Articular chondrocyte of knee joint (primary cell): ENCODE results near the gene GP9. TPM values are rescaled to one million over a fixed set of nuclear protein-coding genes. Genes with fewer than 3 reads are reported as not detected.

Source experiments
- total RNA-seq: library from RNA; depleted of rRNA; stranded (reverse); fragments of >200 nt; gene quantifications from 2 replicates; pipeline ENCODE4 v1.2.3, GENCODE V29; 2012

Gene GP9
- not detected in 2 replicates for total RNA-seq

DNA sequence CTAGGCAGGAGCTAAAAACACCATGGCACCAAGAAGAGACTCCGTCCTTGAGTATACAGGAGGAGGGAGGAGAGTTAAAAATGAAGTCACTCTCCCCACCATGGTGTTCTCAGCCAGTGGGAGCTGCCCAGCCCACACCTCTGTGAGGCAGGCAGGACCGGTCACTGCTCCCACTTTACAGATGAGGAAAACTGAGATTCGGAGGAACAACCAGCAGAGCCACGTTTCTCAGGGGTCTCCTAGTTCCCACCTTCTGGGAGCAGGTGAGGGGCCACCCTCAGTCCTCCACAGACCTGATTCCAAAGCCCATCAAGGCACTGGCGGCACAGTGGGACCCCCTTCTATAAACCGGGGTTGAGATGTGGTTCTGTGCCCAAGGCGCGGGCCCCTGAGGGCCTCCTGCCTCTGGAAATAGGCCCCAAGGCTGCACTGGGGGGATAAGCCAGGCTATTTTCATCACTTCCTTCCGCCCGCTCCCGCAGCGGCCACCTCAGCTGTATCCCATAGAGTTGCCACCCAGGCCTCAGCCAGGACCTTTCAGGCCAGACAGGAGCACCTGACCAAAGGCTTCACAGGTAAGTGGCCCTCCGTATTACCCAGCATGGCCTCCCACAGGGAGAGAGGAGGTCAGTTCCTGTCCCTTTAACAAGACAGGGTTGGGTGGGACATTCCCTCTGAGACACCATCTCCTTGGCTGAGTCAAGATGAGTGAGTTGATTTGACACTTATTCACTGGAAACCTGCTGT is at the start of gene GP9:
GP9 (plus strand) TSS at position 504 of the 747 bp plus-strand sequence. CDS start 961 bp downstream, outside the sequence.

Other genes with a start within 250 kb of the GP9 start
- gene ACAD9, start 181.2 kb upstream of the GP9 start, total RNA-seq, result 34.0 and 36.1 TPM in 2 replicates
- gene CFAP92, start 66.7 kb upstream of the GP9 start, total RNA-seq, result under 0.01 and 0.11 TPM in 2 replicates
- gene EFCC1, start 59.5 kb upstream of the GP9 start, total RNA-seq, result under 0.01 TPM in 1 of 2 replicates, not detected in the other
- 5.8 and 8.0 TPM in 2 replicates for gene RAB43, start 61.0 kb downstream of the GP9 start, total RNA-seq
- 29.7 and 39.2 TPM in 2 replicates for gene ISY1, start 100.3 kb downstream of the GP9 start, total RNA-seq
- gene CNBP, start 123.1 kb downstream of the GP9 start, total RNA-seq, result 294 and 308 TPM in 2 replicates
- gene COPG1, start 188.8 kb downstream of the GP9 start, total RNA-seq, result 263 and 273 TPM in 2 replicates
- 12.0 and 13.5 TPM in 2 replicates for gene HMCES, start 218.1 kb downstream of the GP9 start, total RNA-seq